GM21447 (cell line): ENCODE results near the gene C1GALT1.
"Not testable (repeated sequence)": the region's sequence is repeated elsewhere in the genome, so short reads cannot be mapped to it uniquely, and the experiment has no call there.

ENCODE experiments used
- ATAC-seq: cut with Tn5 transposase; IDR thresholded peaks from one replicate; pipeline ENCODE4 v1.9.1; 2021; ENCODE audit not compliant: unreplicated experiment

C1GALT1 gene

DNA sequence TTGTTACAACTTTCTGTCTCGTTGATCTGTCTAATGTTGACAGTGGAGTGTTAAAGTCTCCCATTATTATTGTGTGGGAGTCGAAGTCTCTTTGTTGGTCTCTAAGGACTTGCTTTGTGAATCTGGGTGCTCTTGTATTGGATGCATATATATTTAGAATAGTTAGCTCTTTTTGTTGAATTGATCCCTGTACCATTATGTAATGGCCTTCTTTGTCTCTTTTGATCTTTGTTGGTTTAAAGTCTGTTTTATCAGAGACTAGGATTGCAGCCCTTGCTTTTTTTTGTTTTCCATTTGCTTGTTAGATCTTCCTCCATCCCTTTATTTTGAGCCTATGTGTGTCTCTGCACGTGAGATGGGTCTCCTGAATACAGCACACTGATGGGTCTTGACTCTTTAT is 17.2 kb downstream of the C1GALT1 start:
- not testable (repeated sequence) for ATAC-seq

DNA sequence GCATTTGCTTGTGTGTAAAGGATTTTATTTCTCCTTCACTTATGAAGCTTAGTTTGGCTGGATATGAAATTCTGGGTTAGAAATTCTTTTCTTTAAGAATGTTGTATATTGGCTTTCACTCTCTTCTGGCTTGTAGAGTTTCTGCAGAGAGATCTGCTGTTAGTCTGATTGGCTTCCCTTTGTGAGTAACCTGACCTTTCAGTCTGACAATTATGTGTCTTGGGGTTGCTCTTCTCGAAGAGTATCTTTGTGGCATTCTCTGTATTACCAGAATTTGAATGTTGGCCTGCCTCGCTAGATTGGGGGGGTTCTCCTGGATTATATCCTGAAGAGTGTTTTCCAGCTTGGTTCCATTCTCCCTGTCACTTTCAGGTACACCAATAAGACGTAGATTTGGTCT is 17.9 kb downstream of the C1GALT1 start:
- not testable (repeated sequence) for ATAC-seq

DNA sequence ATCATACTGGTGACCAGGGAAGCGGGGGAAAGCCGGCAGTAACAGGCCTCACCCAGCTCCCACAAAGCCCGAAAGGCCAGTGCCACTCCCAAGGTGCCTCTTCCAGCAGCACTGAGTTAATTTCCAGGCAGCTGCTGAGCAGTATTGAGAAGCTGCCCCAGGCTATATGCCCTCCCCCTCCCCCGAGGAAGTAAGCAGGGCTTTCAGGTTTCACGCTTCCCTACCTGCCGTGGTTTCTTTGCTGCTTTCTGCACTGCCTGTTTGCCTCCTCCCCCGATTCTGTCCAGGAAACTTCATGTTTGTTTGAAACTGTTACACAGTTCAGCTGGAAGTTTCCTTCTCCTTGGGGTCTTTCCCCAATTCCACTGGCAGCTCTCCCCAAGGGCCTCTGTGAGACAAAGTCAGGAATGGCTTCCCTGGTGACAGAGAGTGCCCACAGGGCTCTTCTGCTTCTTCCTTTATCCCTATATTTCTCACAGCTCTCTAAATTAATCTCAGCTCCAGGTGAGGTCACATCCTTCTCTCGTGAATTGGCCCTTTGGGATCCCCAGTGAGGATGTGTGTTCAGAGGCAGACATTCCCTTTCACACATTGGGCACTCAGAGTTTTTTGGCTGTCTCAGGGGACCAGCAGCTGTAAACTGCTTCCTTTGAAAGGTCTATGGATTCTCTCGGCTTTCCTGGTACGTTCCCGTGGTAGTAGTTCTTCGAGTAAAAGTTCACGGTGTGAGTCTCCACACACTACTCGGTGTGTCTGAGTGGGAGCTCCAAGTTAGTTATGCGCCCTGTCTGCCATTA is 19.4 kb downstream of the C1GALT1 start:
- ATAC-seq, result peak; percentile 100

DNA sequence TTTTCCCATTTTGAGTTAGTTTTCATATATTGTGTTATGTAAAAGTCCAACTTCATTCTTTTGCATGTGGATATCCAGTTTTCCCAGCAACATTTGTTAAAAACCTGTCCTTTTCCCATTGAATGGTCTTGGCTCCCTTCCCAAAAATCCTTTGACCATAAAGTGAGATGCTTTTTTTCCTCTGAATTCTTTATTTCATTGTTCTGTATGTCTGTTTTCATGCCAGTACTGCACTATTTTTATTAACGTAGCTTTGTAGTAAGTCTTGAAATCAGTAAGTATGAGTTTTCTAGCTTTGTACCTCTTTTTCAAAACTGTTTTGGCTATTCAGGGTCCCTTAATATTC is 20.0 kb downstream of the C1GALT1 start:
- no peak for ATAC-seq

DNA sequence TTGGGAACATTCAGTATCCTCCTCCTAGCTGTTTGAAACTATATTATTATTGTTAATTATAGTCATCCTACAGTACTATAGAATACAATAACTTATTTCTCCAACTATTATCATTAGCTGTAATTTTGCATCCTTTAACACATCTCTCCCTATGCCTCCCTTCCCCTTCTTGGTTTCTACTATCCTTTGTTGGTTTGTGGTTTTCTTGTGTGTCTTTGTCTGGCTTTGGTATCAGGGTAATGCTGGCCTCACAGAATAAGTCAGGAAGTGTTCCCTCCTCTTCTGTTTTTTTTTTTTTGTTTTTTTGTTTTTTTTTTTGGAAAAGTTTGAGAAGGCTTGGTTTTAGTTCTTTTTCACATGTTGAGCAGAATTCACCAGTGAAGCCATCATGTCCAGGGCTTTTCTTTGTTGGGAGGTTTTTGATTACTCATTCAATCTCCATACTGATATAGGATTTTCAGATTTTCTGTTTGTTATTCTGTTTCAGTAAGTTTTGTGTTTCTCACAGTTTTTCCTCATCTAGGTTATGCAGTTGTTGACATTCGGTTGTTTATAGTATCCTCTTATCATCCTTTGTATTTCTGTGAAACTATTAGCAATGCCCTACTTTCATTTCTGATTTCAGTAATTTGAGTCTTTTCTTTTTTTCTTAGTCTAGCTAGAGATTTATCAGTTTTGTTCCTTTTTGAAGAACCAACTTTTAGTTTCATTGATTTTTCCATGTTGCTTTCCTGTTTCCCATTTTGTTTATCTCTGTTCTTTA is 21.6 kb downstream of the C1GALT1 start:
- ATAC-seq, result no peak

DNA sequence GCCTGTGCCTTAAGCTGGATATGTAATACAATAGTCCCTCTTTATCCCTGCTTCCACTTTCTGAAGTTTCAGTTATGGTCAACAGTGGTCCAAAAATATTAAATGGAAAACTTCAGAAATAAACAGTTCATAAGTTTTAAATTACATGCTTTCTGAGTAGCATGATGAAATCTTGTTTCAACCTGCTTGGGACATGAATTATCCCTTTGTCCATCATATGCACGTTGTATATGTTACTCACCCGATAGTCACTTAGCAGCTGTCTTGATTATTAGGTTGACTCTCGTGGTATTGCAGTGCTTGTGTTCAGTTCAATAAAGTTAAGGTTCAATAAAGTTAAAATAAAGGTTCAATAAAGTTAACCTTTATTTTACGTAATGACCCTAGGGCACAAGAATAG is 25.5 kb downstream of the C1GALT1 start:
- no peak for ATAC-seq

DNA sequence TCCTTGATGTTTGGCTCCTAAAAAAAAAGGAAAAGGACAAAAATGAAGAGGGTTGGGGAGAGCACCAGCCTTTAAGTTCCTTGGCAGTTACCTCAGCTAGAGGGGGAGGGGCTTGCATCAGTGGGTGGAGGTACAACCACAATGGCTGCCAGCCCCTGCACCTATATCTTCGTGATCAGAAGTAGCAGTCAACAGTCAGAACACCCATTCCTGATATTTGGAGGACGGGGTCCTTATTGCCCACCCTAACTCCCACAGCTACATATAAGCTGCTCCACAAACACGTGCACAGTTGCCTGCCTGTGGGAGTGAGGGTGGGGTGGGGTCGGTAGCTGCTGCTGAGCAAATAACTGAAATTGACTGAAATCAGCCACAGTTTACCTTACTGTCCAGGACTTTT is 26.2 kb downstream of the C1GALT1 start:
- no peak for ATAC-seq

DNA sequence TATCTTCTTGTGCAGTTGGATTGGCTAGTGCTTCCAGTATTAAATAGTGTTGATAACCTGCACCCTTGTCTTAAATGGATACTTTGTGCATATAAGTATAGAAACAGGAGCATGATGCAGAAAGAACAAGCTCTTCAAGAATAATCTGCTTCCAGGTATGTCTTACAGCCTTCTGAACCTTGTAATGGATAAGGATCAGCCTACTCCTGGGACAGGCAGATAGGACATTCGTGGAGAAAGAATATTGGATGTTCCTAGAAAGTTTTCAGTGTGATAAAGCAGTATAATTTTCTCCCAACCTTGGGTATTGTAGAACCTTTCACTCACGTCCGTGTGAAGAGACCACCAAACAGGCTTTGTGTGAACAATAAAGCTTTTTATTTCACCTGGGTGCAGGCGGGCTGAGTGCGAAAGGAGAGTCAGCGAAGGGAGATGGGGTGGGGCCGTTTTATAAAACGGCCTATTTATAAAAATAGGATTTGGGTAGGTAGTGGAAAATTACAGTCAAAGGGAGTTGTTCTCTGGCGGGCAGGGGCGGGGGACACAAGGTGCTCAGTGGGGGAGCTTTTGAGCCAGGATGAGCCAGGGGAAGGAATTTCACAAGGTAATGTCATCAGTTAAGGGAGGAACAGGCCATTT is 27.2 kb downstream of the C1GALT1 start:
- ATAC-seq, result no peak

DNA sequence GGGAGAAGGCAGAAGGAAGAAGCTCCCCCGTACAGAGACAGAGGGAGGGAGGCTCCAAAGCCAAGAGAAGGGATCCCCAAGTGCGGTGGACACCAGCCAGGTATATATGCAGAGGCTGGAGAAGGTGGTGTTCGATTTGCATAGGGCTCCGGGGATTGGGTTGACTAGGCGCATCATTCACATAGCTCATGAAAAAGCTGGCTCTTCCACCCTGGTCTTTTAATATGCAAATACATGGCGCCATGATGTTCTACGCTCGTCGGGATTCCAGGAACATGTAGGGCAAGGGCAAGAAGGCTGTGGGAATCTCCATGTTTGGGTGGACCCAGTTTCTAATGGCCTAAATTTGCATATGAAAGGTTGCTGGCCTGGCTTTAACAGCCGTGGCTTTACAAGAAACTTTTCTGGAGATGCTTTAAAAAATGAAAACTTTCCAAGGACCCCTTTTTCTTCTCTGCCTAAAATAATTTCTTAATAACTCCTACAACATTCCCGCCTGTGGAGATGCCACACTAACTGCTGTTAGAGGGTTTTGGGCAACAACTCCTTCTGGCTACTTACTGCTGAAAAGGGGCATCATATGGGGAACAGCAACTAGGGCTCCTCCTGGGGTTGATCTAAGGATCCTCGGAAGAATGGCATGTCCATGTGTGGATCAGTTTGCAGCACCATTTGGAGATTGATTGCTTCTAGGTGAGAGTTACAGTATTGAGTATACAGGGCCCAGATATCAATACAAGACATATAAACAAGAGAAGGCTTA is 28.3 kb downstream of the C1GALT1 start:
- no peak for ATAC-seq

DNA sequence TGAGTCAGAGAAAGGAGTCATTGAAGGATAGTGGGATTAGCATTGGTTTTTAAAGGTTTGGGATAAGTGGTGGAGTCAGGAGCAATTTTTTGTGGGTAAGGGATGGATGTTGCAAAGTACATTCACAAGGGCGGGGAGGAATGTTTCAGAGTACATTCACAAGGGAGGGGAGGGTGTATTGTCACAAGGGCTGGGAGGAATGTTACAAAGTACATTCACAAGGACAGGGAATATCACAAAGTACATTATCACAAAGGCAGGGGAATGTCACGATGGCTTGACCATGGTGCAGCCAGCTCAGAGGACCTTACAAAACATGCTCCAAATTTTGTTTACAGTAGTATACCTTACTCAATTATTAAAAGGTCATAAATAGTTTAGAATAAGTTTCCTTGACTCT is 30.3 kb downstream of the C1GALT1 start:
- no peak for ATAC-seq

DNA sequence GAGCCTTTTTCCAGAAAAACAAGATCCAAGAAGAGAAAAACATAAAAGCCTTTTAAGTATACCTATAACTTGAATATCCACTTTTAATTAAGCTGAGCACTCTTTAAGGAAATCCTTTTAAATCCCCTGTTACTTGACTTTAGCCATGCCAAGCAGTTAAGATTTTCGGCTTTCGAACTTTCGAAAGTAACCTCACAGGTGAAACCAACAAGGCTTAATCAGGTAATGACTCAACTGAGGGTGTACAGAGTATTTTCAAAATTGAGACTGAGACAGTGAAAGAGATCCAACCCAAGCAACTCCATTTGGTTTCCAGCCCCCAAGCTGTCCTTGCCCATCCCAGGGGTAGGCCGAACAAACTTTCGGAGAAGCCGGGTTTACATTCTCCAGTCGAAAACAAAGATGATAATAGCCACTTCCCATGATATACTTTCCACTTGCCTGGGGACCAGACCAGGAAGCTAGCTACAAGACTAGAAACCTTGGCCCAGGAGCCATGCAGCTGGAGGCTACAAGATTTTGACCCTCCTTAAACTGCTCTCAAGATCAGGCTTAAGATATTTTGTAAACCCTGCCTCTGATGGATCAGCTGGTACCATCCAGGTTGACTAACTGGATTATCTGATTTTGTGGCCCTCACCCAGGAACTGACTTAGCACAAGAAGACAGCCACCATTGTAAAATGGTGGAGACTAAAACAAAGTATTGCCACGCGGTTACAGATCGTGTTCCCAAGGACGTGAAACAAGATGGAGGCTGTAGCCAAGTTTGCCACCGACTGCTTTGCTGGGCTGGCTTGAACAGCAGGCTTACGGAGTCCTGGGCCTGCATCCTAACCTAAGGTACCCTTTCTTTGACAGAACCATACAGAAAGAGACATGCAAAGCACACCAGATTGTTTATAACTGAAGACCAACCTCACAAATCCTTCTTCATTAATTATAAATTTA is 32.3 kb downstream of the C1GALT1 start:
- ATAC-seq, result no peak

DNA sequence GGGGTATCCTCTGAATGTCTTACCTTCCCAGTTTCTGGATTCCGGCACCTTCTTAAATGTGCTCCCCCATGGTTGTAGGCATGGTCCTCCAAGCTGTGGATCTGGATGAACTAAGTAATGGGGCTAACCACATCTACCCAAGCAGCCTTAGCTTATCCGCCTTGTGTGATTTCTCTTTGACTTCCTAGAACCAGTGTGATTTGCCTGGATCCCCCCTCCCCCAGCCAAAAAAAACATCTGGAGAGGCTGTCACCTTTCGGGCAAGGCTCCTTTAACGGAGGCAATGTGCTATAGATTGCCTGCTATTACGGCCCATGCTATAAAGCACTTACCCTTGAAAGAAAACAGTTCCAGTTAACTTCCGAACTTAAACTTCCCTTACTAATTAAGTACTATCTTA is 33.9 kb downstream of the C1GALT1 start:
- ATAC-seq, result no peak

DNA sequence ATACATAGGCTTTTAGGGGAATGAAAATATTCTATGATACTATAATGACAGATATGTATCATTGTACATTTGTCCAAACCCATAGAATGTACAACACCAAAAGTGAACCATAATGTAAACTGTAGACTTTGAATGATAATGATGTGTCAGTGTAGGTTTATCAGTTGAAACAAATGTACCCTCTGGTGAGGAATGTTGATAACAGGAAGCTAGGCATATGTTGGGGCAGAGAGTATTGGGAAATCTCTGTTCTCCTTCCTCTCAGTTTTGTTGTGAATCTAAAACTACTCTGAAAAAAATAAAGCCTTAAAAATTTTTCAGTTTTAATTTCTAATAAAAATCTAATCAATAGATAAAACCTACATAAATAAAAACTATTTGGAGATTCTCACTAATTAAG is 36.9 kb downstream of the C1GALT1 start:
- no peak for ATAC-seq

DNA sequence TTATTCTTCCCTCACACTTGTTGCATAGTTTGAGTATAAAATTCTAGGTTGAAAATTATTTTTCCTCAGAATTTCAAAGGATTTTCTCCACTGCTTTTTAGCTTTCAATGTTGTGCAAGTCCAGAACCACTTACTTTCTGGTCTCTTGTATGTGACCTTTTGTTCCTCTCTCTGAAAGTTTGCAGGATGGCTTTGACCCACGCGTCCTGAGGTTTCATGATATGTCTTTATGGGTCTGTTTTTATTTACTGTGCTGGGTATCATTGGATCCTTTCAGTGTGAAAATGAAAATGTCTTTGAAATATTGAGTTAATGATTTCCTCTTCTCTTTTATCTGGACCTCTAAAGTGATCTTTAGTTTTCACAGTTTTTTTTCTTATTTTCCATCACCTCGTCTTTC is 38.5 kb downstream of the C1GALT1 start:
- no peak for ATAC-seq

DNA sequence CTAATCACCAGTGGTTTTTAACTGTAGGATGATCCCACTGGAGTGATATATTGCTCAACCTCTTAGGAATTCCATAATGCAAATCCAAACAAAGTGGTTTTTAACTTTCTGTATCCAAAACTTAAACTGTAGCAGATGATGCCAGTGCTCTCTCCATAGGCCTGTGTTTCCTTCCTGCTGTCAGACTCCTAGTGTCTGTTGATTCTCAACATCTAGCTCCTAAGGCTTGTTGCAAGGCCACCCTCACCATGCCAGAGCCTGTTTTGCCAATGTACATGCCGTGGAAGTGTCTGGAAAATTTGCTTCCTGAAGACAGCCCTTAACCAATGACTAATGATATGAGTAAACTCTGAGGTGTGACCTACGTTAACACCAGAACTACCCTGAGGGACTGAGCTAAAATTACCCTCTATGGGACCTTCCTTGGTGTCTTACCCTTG is 39.3 kb downstream of the C1GALT1 start:
- ATAC-seq, result no peak

DNA sequence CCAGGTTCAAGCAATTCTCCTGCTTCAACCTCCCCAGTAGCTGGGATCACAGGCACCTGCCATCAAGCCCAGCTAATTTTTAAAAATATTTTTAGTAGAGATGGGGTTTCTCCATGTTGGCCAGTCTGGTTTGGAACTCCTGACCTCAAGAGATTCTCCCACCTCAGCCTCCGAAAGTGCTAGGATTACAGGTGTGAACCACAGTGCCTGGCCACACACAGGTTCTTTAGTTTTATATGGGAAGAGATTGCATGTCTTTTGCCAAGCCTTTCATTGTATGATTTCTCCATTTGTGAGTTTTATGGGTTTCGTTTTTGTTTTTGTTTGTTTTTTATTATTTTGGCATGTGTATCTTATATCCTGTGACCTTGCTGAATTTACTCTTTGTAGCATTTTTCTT is 40.9 kb downstream of the C1GALT1 start:
- no peak for ATAC-seq

DNA sequence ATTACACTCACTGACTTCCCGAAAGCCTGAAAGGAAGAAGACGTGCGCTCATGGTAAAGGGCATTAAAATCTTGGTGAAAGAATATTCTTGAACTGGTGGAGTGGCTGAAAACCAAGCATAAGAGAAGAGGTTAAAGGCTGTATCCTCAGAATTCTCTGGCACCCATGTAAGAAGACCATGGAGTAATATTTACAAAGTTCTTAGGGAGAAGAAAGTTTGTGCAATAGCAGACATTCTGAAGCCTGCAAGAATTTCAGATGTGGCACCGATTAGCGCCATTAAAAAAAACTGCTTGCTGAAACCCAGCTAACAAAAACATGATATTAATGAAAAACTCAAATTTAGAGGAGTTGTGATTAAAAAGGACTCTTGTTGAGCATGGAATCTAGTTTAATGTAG is 44.1 kb downstream of the C1GALT1 start:
- no peak for ATAC-seq

DNA sequence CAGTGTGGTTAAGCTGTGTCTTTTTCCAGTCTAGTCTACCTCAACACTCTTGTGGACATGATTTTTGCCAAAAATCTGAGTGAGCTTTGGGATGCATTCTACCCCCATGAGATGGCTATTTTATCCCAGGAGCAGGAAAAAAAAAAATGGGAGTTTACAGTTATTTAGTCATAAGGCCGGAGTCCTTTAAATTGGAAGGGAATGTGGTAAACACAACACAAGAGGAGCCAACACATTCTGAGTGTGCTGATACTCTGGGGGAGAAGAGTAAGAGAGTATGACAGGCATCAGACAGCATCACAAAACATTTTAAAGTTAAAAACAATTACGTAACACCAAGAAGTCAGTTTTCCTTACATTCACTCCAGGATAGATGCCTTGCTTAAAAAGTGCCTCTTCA is 46.1 kb downstream of the C1GALT1 start:
- no peak for ATAC-seq

DNA sequence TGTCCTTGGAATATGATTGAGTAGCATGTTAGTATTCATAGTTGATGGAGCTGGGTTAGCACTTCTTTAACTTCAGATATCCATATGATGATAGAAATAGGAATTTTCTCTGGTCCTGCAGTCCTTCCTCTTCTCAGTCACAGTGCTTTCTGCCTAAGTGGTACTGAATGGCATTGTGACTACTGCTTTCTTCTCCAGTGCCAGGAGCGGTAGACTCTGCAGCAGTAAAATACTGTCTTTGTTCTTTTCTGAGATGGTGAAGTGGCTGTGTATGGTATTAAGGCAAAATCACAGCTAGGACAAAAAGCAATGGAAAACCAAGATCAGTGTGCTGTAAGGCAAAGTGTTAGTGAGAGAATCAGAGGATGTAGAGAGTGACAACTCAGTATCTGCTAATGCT is 46.6 kb downstream of the C1GALT1 start:
- no peak for ATAC-seq

DNA sequence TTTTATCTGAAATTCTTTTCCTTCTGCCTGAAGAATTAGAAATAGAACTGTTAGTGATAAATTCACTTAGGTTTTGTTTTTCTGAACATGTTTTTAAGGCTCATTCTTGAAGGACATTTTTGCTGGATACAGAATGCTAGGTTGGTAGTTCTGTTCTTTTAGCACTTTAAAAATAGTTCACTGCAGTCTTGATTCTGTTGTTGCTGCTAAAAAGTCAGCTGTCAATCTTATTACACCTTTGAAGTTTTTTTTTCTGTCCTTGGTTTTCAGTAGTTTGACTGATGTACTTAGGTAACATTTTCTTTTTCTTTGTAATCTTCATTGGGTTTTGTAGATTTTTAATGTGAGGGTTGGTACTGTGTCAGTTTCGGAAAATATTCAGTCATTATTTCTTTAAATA is 48.7 kb downstream of the C1GALT1 start:
- no peak for ATAC-seq
